H9 (cell line): Measurements from ENCODE around the gene LGALS7. TPM values are rescaled to one million over a fixed set of nuclear protein-coding genes. Genes with fewer than 3 reads are reported as not detected.

Experiments
- DNase-seq: peaks from one replicate; pipeline ENCODE4 v3.0.0-alpha.2; 2017
- H2AFZ ChIP-seq: one replicate; pipeline ENCODE4 v1.6.1; 2013; ENCODE audit warnings: mild to moderate bottlenecking, low read length, control low read depth, moderate library complexity
- H2AK5ac ChIP-seq: 2 replicates; pipeline ENCODE4 v1.6.1; 2013; ENCODE audit warnings: low read length, control low read depth, mixed read lengths; ENCODE audit not compliant: insufficient read length
- H2BK120ac ChIP-seq: one replicate; pipeline ENCODE4 v1.6.1; 2013; ENCODE audit warnings: low read depth, mild to moderate bottlenecking, low read length, control low read depth, inconsistent platforms; ENCODE audit not compliant: poor library complexity, severe bottlenecking
- H2BK12ac ChIP-seq: 2 replicates; pipeline ENCODE4 v1.6.1; 2013; ENCODE audit warnings: low read length, control low read depth, mixed read lengths, low read depth; ENCODE audit not compliant: insufficient read length
- H2BK15ac ChIP-seq: 2 replicates; pipeline ENCODE4 v1.6.1; 2013; ENCODE audit warnings: low read depth, low read length, control low read depth
- H2BK20ac ChIP-seq: one replicate; pipeline ENCODE4 v1.6.1; 2013; ENCODE audit warnings: low read depth, mild to moderate bottlenecking, low read length, control low read depth, inconsistent platforms; ENCODE audit not compliant: poor library complexity, severe bottlenecking
- H2BK5ac ChIP-seq: 2 replicates; pipeline ENCODE4 v1.6.1; 2013; ENCODE audit warnings: low read length, control low read depth, mixed read lengths; ENCODE audit not compliant: insufficient read length
- H3K14ac ChIP-seq: 2 replicates; pipeline ENCODE4 v1.6.1; 2013; ENCODE audit warnings: low read length, control low read depth; ENCODE audit not compliant: insufficient read depth
- H3K18ac ChIP-seq: 2 replicates; pipeline ENCODE4 v1.6.1; 2013; ENCODE audit warnings: low read depth, mild to moderate bottlenecking, mixed read lengths, low read length, control low read depth; ENCODE audit not compliant: insufficient read length
- H3K23ac ChIP-seq: 2 replicates; pipeline ENCODE4 v1.6.1; 2013; ENCODE audit warnings: low read length, control low read depth, mixed read lengths, low read depth; ENCODE audit not compliant: insufficient read length
- H3K23me2 ChIP-seq: 2 replicates; pipeline ENCODE4 v1.6.1; 2013; ENCODE audit warnings: low read depth, mild to moderate bottlenecking, mixed read lengths, low read length, control low read depth; ENCODE audit not compliant: insufficient read length, poor library complexity, severe bottlenecking
- H3K27ac ChIP-seq: 2 replicates; pipeline ENCODE4 v1.5.1; 2013; ENCODE audit warnings: low read length, control low read depth, mixed read lengths, low read depth; ENCODE audit not compliant: insufficient read length
- H3K27me3 ChIP-seq: 2 replicates; pipeline ENCODE4 v1.6.1; 2013; ENCODE audit warnings: low read length, control low read depth, inconsistent platforms; ENCODE audit not compliant: insufficient read depth
- H3K4ac ChIP-seq: 2 replicates; pipeline ENCODE4 v1.6.1; 2013; ENCODE audit warnings: low read depth, mild to moderate bottlenecking, control low read depth, inconsistent platforms, low read length, moderate library complexity
- H3K4me1 ChIP-seq: 2 replicates; pipeline ENCODE4 v1.6.1; 2013; ENCODE audit warnings: low read length, control low read depth, inconsistent platforms; ENCODE audit not compliant: insufficient read depth
- H3K4me2 ChIP-seq: 2 replicates; pipeline ENCODE4 v1.6.1; 2013; ENCODE audit warnings: low read length, control low read depth, mixed read lengths; ENCODE audit not compliant: insufficient read length, insufficient read depth
- H3K56ac ChIP-seq: 2 replicates; pipeline ENCODE4 v1.6.1; 2013; ENCODE audit warnings: low read depth, mild to moderate bottlenecking, mixed read lengths, low read length, control low read depth; ENCODE audit not compliant: insufficient read length
- H3K79me1 ChIP-seq: 2 replicates; pipeline ENCODE4 v1.6.1; 2013; ENCODE audit warnings: low read depth, mild to moderate bottlenecking, moderate library complexity, low read length, control low read depth, inconsistent platforms; ENCODE audit not compliant: insufficient read depth, poor library complexity, severe bottlenecking
- H3K79me2 ChIP-seq: 2 replicates; pipeline ENCODE4 v1.6.1; 2013; ENCODE audit warnings: low read length, control low read depth, inconsistent platforms; ENCODE audit not compliant: insufficient read depth
- H3K9ac ChIP-seq: 2 replicates; pipeline ENCODE4 v1.6.1; 2013; ENCODE audit warnings: low read length, control low read depth, mixed read lengths; ENCODE audit not compliant: insufficient read length; ENCODE audit errors: extremely low read depth
- H3K9me3 ChIP-seq: one replicate; pipeline ENCODE4 v1.6.1; 2013; ENCODE audit warnings: low read depth, low read length, inconsistent platforms; ENCODE audit not compliant: control insufficient read depth
- H3T11ph ChIP-seq: one replicate; pipeline ENCODE4 v1.6.1; 2013; ENCODE audit warnings: mild to moderate bottlenecking, low read length, control low read depth, inconsistent platforms
- H4K20me1 ChIP-seq: one replicate; pipeline ENCODE4 v1.6.1; 2013; ENCODE audit not compliant: control insufficient read depth, insufficient read length, insufficient read depth
- H4K5ac ChIP-seq: 2 replicates; pipeline ENCODE4 v1.6.1; 2013; ENCODE audit warnings: low read depth, mild to moderate bottlenecking, mixed read lengths, low read length, control low read depth; ENCODE audit not compliant: insufficient read length
- H4K8ac ChIP-seq: replicated peaks from 2 replicates; pipeline ENCODE4 v1.6.1; 2013; ENCODE audit warnings: low read length, control low read depth, mixed read lengths, low read depth; ENCODE audit not compliant: insufficient read length
- H4K91ac ChIP-seq: 2 replicates; pipeline ENCODE4 v1.6.1; 2013; ENCODE audit warnings: low read depth, mild to moderate bottlenecking, moderate library complexity, mixed read lengths, low read length, control low read depth; ENCODE audit not compliant: insufficient read length
- H3K27ac Mint-ChIP-seq, 3 experiments: 2 replicates in 2 of 3; 3 replicates in 1 of 3; pipeline ENCODE4 v1.8.0; 2020 to 2021; ENCODE audit warnings: mixed read lengths in 3 of 3, mild to moderate bottlenecking in 1 of 3, moderate library complexity in 1 of 3
- H3K27me3 Mint-ChIP-seq: 2 replicates; pipeline ENCODE4 v1.8.0; 2021; ENCODE audit warnings: low read depth, mild to moderate bottlenecking, moderate library complexity, mixed read lengths
- H3K36me3 Mint-ChIP-seq, 3 experiments: 2 replicates in 2 of 3; 3 replicates in 1 of 3; pipeline ENCODE4 v1.8.0; 2020 to 2021; ENCODE audit warnings: low read depth in 3 of 3, mixed read lengths in 3 of 3; ENCODE audit not compliant: insufficient read depth in 1 of 3
- H3K4me1 Mint-ChIP-seq, 2 experiments: 2 replicates each; pipeline ENCODE4 v1.8.0; 2020; ENCODE audit warnings: mixed read lengths in 2 of 2
- H3K4me3 Mint-ChIP-seq, 2 experiments: 2 replicates in 1 of 2; 3 replicates in 1 of 2; pipeline ENCODE4 v1.8.0; 2020 to 2021; ENCODE audit warnings: mild to moderate bottlenecking in 2 of 2, mixed read lengths in 2 of 2, moderate library complexity in 1 of 2
- H3K9me3 Mint-ChIP-seq, 2 experiments: 2 replicates in 1 of 2; 3 replicates in 1 of 2; pipeline ENCODE4 v1.8.0; 2020; ENCODE audit warnings: mild to moderate bottlenecking in 2 of 2, mixed read lengths in 2 of 2, moderate library complexity in 1 of 2
- CTCF ChIP-seq: fragments of 200-600 bp; sonication (generic); conservative IDR thresholded peaks from 3 replicates; pipeline ENCODE4 v1.8.0; 2021; ENCODE audit warnings: antibody characterized with exemption, mild to moderate bottlenecking
- WGBS: extraction: QIAGEN DNeasy Blood & Tissue Kit; methylation state at CpG from one replicate; pipeline ENCODE4 v1.1.7; 2013; ENCODE audit warnings: missing lambda C conversion rate, low lambda C conversion rate, mixed read lengths; ENCODE audit not compliant: insufficient read length; ENCODE audit errors: extremely low coverage; 5-methylcytosine and 5-hydroxymethylcytosine counted together
- total RNA-seq: library from RNA; stranded (reverse); gene quantifications from 2 replicates; pipeline ENCODE4 v1.2.1, GENCODE V29; 2021

Gene LGALS7
- total RNA-seq, 1 experiment from 2014 or later, result not detected

DNA sequence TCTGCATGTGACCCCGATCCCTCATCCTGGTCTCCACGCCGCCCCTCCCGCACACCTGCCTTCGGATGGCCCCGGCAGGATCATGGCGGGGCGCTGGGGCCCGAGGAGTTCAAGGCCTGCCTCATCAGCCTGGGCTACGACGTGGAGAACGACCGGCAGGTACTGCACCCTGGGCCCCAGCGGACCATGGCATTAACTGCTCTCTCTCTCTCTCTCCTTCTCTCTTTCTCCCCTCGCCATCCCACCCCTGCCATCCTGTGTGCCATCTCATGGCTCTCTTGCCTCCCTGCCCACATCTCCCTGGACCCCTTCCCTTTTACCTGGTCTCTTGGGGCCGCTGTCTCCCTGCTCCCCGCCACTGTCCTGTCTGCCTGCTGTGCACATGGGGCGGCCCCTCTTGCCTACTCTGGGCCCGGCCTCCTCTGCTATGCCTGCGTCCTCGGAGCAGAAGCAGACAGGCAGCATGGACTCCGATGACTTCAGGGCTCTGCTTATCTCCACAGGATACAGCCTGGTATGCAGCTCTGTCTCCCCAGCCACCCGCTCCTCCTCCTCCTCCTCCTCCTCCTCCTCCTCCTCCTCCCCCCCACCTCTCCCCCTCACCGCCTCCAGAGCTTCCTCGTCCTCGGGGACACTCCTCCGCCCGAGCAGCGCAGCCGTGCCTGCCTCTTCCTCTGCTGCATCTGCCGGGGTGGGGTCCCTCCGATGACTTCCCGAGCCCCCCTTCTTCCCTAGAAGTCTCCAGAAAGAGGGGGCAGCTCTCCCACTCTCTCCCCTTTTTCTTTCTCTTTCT is 45.3 kb downstream of the LGALS7 start:
- TF ChIP-seq CTCF, result no peak
- Histone ChIP-seq H3K79me2 (no peaks in the 10 kb centered on the region), H4K5ac (no peak overlapping the region), H2BK5ac (no peak overlapping the region), H3K4me1 (no peaks in the 10 kb centered on the region), H3T11ph (no peak overlapping the region), H3K56ac (no peak overlapping the region), H3K18ac (no peak overlapping the region), H3K14ac (no peak overlapping the region), H3K79me1 (no peaks in the 10 kb centered on the region), H3K27ac (no peak overlapping the region), H4K20me1 (no peaks in the 10 kb centered on the region), H3K27me3 (no peaks in the 10 kb centered on the region), H3K9me3 (no peaks in the 10 kb centered on the region), H3K4me2 (no peak overlapping the region), H2AFZ (no peak overlapping the region), H2AK5ac (no peak overlapping the region), H3K9ac (no peak overlapping the region), H4K8ac (no peak overlapping the region), H2BK20ac (no peak overlapping the region), H2BK15ac (no peak overlapping the region), H3K23me2 (no peaks in the 10 kb centered on the region), H4K91ac (no peak overlapping the region), H2BK12ac (no peak overlapping the region), H2BK120ac (no peak overlapping the region), H3K23ac (no peak overlapping the region), H3K4ac (no peak overlapping the region)
- no peak overlapping the region for H3K4me3 Mint-ChIP-seq
- no peaks in the 10 kb centered on the region for H3K27me3 Mint-ChIP-seq
- H3K27ac Mint-ChIP-seq, result peak overlapping the region in 2 of 3 experiments; percentile 32 to 53; a peak in 1 of 7 replicates
- peaks cover 2 to 5% of the 10 kb centered on the region in 2 experiments; a peak in 3 of 4 replicates for H3K4me1 Mint-ChIP-seq
- peaks cover 14 to 85% (median 82%) of the 10 kb centered on the region in 3 experiments; a peak in 6 of 7 replicates for H3K36me3 Mint-ChIP-seq
- no peaks in the 10 kb centered on the region; a peak in 1 of 5 replicates for H3K9me3 Mint-ChIP-seq
- no peak for DNase-seq
- no CpG with 5 or more reads among the region's 33 CpGs for WGBS
